HepG2 (cell line): Measurements from ENCODE around the gene MYOZ1. TPM values are rescaled to one million over a fixed set of nuclear protein-coding genes. Genes with fewer than 3 reads are reported as not detected.

Experiments
- ADNP ChIP-seq: sonication (generic); formaldehyde crosslinking; IDR thresholded peaks from 2 replicates; pipeline ENCODE4 v1.4.0; 2020; ENCODE audit warnings: missing genetic modification reagents
- CEBPG ChIP-seq: IDR thresholded peaks from 2 replicates; pipeline ENCODE4 v1.6.1; 2016
- DNMT1 ChIP-seq: sonication (generic); formaldehyde crosslinking; IDR thresholded peaks from 2 replicates; pipeline ENCODE4 v1.5.1; 2020; ENCODE audit warnings: mild to moderate bottlenecking, missing genetic modification reagents
- ERF ChIP-seq: IDR thresholded peaks from 2 replicates; pipeline ENCODE4 v1.6.1; 2018; ENCODE audit warnings: missing biosample characterization, missing genetic modification reagents
- ETV5 ChIP-seq: IDR thresholded peaks from 2 replicates; pipeline ENCODE4 v1.6.1; 2018; ENCODE audit warnings: missing biosample characterization, missing genetic modification reagents, inconsistent platforms, borderline replicate concordance
- FOXA1 ChIP-seq, 2 experiments: fragments of 450-650 bp in 1 of 2; sonication (generic) in 1 of 2; formaldehyde crosslinking in 1 of 2; IDR thresholded peaks; 2 replicates each; pipeline versions ENCODE4 v1.4.0 to v1.6.1; 2016 to 2020; ENCODE audit warnings: missing genetic modification reagents in 1 of 2
- GATAD2A ChIP-seq: IDR thresholded peaks from 2 replicates; pipeline ENCODE4 v1.6.1; 2016
- KLF9 ChIP-seq: IDR thresholded peaks from 2 replicates; pipeline ENCODE4 v1.6.1; 2016; ENCODE audit warnings: low read depth
- MAFK ChIP-seq, 2 experiments: IDR thresholded peaks in 1 of 2; conservative IDR thresholded peaks in 1 of 2; 2 replicates each; pipeline ENCODE4 v1.6.1; 2011; ENCODE audit warnings: improper control_type of control experiment in 2 of 2, low read length in 2 of 2
- MXI1 ChIP-seq: IDR thresholded peaks from 3 replicates; pipeline ENCODE4 v1.6.1; 2012; ENCODE audit warnings: low read depth, low read length, inconsistent platforms, borderline replicate concordance
- PHF21A ChIP-seq: sonication (generic); formaldehyde crosslinking; IDR thresholded peaks from 2 replicates; pipeline ENCODE4 v1.5.0; 2020; ENCODE audit warnings: mild to moderate bottlenecking, missing genetic modification reagents
- SAFB2 ChIP-seq: sonication (generic); formaldehyde crosslinking; IDR thresholded peaks from 2 replicates; pipeline ENCODE4 v1.5.1; 2020; ENCODE audit warnings: missing genetic modification reagents, low read depth, mild to moderate bottlenecking, borderline replicate concordance
- SMARCE1 ChIP-seq: fragments of 450-650 bp; IDR thresholded peaks from 2 replicates; pipeline ENCODE4 v1.6.1; 2017; ENCODE audit warnings: borderline replicate concordance
- SPEN ChIP-seq: sonication (generic); formaldehyde crosslinking; IDR thresholded peaks from 2 replicates; pipeline ENCODE4 v1.5.1; 2020; ENCODE audit warnings: low read depth, mild to moderate bottlenecking, missing genetic modification reagents
- TBX2 ChIP-seq: sonication (generic); formaldehyde crosslinking; IDR thresholded peaks from 2 replicates; pipeline ENCODE4 v1.5.0; 2020; ENCODE audit warnings: missing genetic modification reagents, mild to moderate bottlenecking, borderline replicate concordance
- THAP11 ChIP-seq: IDR thresholded peaks from 2 replicates; pipeline ENCODE4 v1.6.1; 2016; ENCODE audit warnings: missing biosample characterization, missing genetic modification reagents
- ZFP90 ChIP-seq: sonication (generic); formaldehyde crosslinking; IDR thresholded peaks from 2 replicates; pipeline ENCODE4 v1.8.0; 2022; ENCODE audit warnings: missing genetic modification reagents, mild to moderate bottlenecking, inconsistent platforms, borderline replicate concordance
- ZNF367 ChIP-seq: sonication (generic); formaldehyde crosslinking; IDR thresholded peaks from 2 replicates; pipeline ENCODE4 v1.4.0; 2020; ENCODE audit warnings: missing genetic modification reagents, borderline replicate concordance
- ZNF430 ChIP-seq: sonication (generic); formaldehyde crosslinking; IDR thresholded peaks from 2 replicates; pipeline ENCODE4 v1.9.0; 2021; ENCODE audit warnings: mild to moderate bottlenecking, missing genetic modification reagents
- ZNF543 ChIP-seq: sonication (generic); formaldehyde crosslinking; IDR thresholded peaks from 2 replicates; pipeline ENCODE4 v1.4.0; 2020; ENCODE audit warnings: mild to moderate bottlenecking, missing genetic modification reagents
- ZNF629 ChIP-seq: sonication (generic); formaldehyde crosslinking; conservative IDR thresholded peaks from 2 replicates; pipeline ENCODE4 v1.5.0; 2020; ENCODE audit warnings: missing genetic modification reagents
- ZNF670 ChIP-seq: sonication (generic); formaldehyde crosslinking; IDR thresholded peaks from 2 replicates; pipeline ENCODE4 v1.8.0; 2022; ENCODE audit warnings: mild to moderate bottlenecking, missing genetic modification reagents, borderline replicate concordance
- ZNF7 ChIP-seq: IDR thresholded peaks from 2 replicates; pipeline ENCODE4 v1.6.1; 2016; ENCODE audit warnings: missing biosample characterization, missing genetic modification reagents
- polyA plus RNA-seq, 8 experiments: library from polyadenylated mRNA; depleted of rRNA in 3 of 8; stranded (reverse) in 7 of 8; unstranded in 1 of 8; fragments of >200 nt; fragmentation: Illumina TruSeq in 4 of 8; extraction: Trizol in 4 of 8; gene quantifications; 2 replicates each; pipeline versions ENCODE4 v1.2.1 to v1.2.3, GENCODE V29; 2011 to 2016; ENCODE audit warnings: low read depth in 4 of 8, missing spikeins in 1 of 8, mixed read lengths in 1 of 8; ENCODE audit not compliant: insufficient read depth in 1 of 8
- total RNA-seq, 5 experiments: library from RNA; depleted of rRNA; stranded (reverse); fragments of >200 nt; fragmentation: Illumina TruSeq; extraction: Trizol; gene quantifications; 2 replicates each; pipeline ENCODE4 v1.2.3, GENCODE V29; 2016; ENCODE audit warnings: low read depth in 1 of 5
- TF ChIP-seq, protein P1 (sequence below): sonication (generic); formaldehyde crosslinking; IDR thresholded peaks from 2 replicates; pipeline ENCODE4 v1.4.0; 2020; ENCODE audit warnings: low read depth, mild to moderate bottlenecking, missing genetic modification reagents
- TF ChIP-seq, protein P2 (sequence below), 2 experiments: sonication (generic) in 1 of 2; formaldehyde crosslinking in 1 of 2; IDR thresholded peaks; 2 replicates each; pipeline versions ENCODE4 v1.6.1 to v1.9.0; 2014 to 2022; ENCODE audit warnings: antibody characterized with exemption in 1 of 2, borderline replicate concordance in 1 of 2, inconsistent platforms in 1 of 2, low read depth in 1 of 2, missing genetic modification reagents in 1 of 2

MYOZ1 gene
- total and polyA plus RNA-seq, 2 of the 13 experiments (the other 11 are each of a cell fraction or from before 2014, with no cell fraction given): not detected

DNA sequence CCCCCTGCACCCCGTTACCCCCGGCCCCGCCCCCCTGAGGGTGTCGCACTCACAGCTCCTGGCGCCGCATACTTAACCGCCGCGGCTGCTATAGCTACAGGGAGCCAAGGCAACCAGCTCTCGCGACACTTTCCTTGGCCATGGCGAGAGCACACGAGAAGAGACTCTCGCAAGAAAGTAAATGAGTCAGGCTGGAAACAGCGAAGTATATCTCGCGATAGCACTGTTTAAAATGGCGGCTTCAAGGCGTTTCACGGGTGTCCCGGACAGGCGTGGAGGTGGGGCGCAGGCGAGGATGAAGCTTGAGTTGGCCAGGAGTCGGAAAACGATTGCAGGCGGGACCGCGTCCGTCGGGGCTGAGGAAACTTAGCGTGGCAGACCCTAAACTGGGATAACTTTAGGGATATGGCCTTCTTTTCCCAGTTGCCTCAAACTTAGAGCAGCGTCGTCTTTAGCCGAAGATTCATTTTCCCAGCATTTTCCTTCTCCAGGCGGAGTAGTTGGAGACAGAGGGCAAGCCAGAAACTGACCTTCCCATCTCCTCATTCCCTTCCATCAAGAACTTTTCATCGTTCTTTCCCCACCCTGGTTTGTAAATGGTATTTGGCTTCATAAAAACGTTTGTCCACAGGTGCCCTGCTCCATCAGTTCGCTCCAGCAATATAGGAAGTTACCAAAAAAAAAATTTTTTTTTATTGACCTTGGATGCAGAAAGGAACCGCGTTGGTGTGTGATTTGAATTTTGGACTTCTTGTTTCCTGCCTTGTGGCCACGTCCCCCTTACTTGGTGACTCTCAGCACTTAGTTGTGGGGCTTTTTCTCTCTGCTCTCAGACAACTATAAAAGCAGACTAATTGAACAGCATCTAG is 15.2 kb downstream of the MYOZ1 start (continued):
- TF ChIP-seq TBX2 (no peak), SAFB2 (CRISPR knock-in tag) (no peak), ETV5 (CRISPR knock-in tag) (no peak), PHF21A (CRISPR knock-in tag) (no peak), FOXA1 (IDR thresholded peaks at IDR 0.05) (no peak), FOXA1 (CRISPR knock-in tag; IDR thresholded peaks at IDR 0.05) (0 out of 2 replicates have a peak, but pooled peaks have one; percentile 3), SMARCE1 (no peak), ERF (peak; percentile 60; the same call in 1 of the 2 replicates), KLF9 (CRISPR knock-in tag) (no peak), ZFP90 (no peak), ZNF430 (CRISPR knock-in tag) (no peak), DNMT1 (CRISPR knock-in tag) (no peak), ZNF543 (CRISPR knock-in tag) (no peak), SPEN (CRISPR knock-in tag) (peak; percentile 78), GATAD2A (CRISPR knock-in tag) (peak; percentile 90), MXI1 (peak; percentile 99), MAFK (conservative IDR thresholded peaks at IDR 0.05 in 1 of 2, IDR thresholded peaks at IDR 0.05 in 1 of 2; ENCODE audit: low read length in 2 of 2) (no peak), ZNF629 (no peak), ADNP (CRISPR knock-in tag) (no peak), ZNF670 (no peak), THAP11 (CRISPR knock-in tag) (peak; percentile 88), CEBPG (CRISPR knock-in tag) (peak; percentile 49; the same call in 1 of the 2 replicates), ZNF367 (CRISPR knock-in tag) (no peak), ZNF7 (CRISPR knock-in tag) (no peak)
- TF ChIP-seq, protein P1, sequence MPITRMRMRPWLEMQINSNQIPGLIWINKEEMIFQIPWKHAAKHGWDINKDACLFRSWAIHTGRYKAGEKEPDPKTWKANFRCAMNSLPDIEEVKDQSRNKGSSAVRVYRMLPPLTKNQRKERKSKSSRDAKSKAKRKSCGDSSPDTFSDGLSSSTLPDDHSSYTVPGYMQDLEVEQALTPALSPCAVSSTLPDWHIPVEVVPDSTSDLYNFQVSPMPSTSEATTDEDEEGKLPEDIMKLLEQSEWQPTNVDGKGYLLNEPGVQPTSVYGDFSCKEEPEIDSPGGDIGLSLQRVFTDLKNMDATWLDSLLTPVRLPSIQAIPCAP: no peak
- TF ChIP-seq, protein P2, sequence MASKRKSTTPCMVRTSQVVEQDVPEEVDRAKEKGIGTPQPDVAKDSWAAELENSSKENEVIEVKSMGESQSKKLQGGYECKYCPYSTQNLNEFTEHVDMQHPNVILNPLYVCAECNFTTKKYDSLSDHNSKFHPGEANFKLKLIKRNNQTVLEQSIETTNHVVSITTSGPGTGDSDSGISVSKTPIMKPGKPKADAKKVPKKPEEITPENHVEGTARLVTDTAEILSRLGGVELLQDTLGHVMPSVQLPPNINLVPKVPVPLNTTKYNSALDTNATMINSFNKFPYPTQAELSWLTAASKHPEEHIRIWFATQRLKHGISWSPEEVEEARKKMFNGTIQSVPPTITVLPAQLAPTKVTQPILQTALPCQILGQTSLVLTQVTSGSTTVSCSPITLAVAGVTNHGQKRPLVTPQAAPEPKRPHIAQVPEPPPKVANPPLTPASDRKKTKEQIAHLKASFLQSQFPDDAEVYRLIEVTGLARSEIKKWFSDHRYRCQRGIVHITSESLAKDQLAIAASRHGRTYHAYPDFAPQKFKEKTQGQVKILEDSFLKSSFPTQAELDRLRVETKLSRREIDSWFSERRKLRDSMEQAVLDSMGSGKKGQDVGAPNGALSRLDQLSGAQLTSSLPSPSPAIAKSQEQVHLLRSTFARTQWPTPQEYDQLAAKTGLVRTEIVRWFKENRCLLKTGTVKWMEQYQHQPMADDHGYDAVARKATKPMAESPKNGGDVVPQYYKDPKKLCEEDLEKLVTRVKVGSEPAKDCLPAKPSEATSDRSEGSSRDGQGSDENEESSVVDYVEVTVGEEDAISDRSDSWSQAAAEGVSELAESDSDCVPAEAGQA (IDR thresholded peaks at IDR 0.05; ENCODE audit: low read depth): peak; percentile 91
- TF ChIP-seq, protein P2 (CRISPR knock-in tag; IDR thresholded peaks at IDR 0.05; ENCODE audit: borderline replicate concordance): no peak
